Subcutaneous abdominal adipose tissue (tissue), 5 donors: Measurements from ENCODE around the gene PTPN11.

Experiments used
- H3K27ac ChIP-seq: one replicate; pipeline ENCODE4 v1.7.0; 2013; ENCODE audit warnings: low read depth, mild to moderate bottlenecking, inconsistent platforms, low read length, moderate library complexity
- H3K27me3 ChIP-seq, 5 donors: one replicate each; pipeline ENCODE4 v1.7.0; 2013; ENCODE audit warnings: low read length in 5 of 5, inconsistent platforms in 1 of 5; ENCODE audit not compliant: control insufficient read depth in 5 of 5, insufficient read depth in 4 of 5
- H3K36me3 ChIP-seq, 5 donors: one replicate each; pipeline ENCODE4 v1.7.0; 2013; ENCODE audit warnings: low read length in 5 of 5; ENCODE audit not compliant: control insufficient read depth in 5 of 5, insufficient read depth in 5 of 5
- H3K4me1 ChIP-seq, 5 donors: one replicate each; pipeline ENCODE4 v1.7.0; 2013; ENCODE audit warnings: low read length in 5 of 5, mild to moderate bottlenecking in 3 of 5, moderate library complexity in 1 of 5; ENCODE audit not compliant: control insufficient read depth in 5 of 5, insufficient read depth in 5 of 5
- H3K4me3 ChIP-seq, 5 donors: one replicate each; pipeline ENCODE4 v1.7.0; 2013; ENCODE audit warnings: low read length in 5 of 5, low read depth in 1 of 5
- H3K9ac ChIP-seq, 5 donors: one replicate each; pipeline ENCODE4 v1.7.0; 2013; ENCODE audit warnings: low read length in 5 of 5, mild to moderate bottlenecking in 4 of 5, moderate library complexity in 3 of 5
- H3K9me3 ChIP-seq, 5 donors: one replicate each; pipeline ENCODE4 v1.7.0; 2013; ENCODE audit warnings: low read length in 5 of 5; ENCODE audit not compliant: control insufficient read depth in 5 of 5
- donor health status: healthy.
- donor health status: healthy.
- donor health status: healthy.
- donor health status: healthy.
- donor health status: healthy.

Gene PTPN11

GRCh38 chr12:112418608-112419296 is at the start of gene PTPN11:
PTPN11 (plus strand) TSS chr12:112418947; CDS start chr12:112419112, 165 bp downstream.
- Histone ChIP-seq H3K36me3 (no peaks in the 10 kb centered on the region), H3K4me1 (peaks cover 0 to 40% (median 33%) of the 10 kb centered on the region in 5 donors), H3K27me3 (no peaks in the 10 kb centered on the region), H3K4me3 (peak within 1 kb of the TSS; percentile 78 to 95 (median 95)), H3K9me3 (no peaks in the 10 kb centered on the region), H3K9ac (peak within 1 kb of the TSS; percentile 65 to 100 (median 85)), H3K27ac (peak within 1 kb of the TSS; percentile 95)

GRCh38 chr12:112370199-112370598 is 48.5 kb upstream of the PTPN11 start:
- H3K27ac ChIP-seq: no peak overlapping the region
- H3K27me3 ChIP-seq: no peaks in the 10 kb centered on the region
- H3K36me3 ChIP-seq: no peaks in the 10 kb centered on the region
- H3K4me1 ChIP-seq: peaks cover 0 to 13% (median 4%) of the 10 kb centered on the region in 5 donors
- no peak overlapping the region for H3K9ac ChIP-seq
- H3K9me3 ChIP-seq: no peaks in the 10 kb centered on the region
- no peak overlapping the region for H3K4me3 ChIP-seq

GRCh38 chr12:112370868-112371510 is 47.8 kb upstream of the PTPN11 start:
- no peak overlapping the region for H3K27ac ChIP-seq
- H3K9me3 ChIP-seq: no peaks in the 10 kb centered on the region
- H3K27me3 ChIP-seq: no peaks in the 10 kb centered on the region
- no peak overlapping the region for H3K4me3 ChIP-seq
- no peak overlapping the region for H3K9ac ChIP-seq
- peaks cover 0 to 13% (median 4%) of the 10 kb centered on the region in 5 donors for H3K4me1 ChIP-seq
- no peaks in the 10 kb centered on the region for H3K36me3 ChIP-seq

- H3K4me1 ChIP-seq: peaks cover 0 to 13% (median 4%) of the 10 kb centered on the region in 5 donors
Measured at GRCh38 chr12:112374166-112374740, 44.5 kb upstream of the PTPN11 start.

GRCh38 chr12:112375105-112375504 is 43.6 kb upstream of the PTPN11 start:
- H3K27me3 ChIP-seq: no peaks in the 10 kb centered on the region
- no peaks in the 10 kb centered on the region for H3K36me3 ChIP-seq
- H3K4me1 ChIP-seq: peaks cover 0 to 8% (median under 1%) of the 10 kb centered on the region in 5 donors
- no peak overlapping the region for H3K27ac ChIP-seq
- H3K9ac ChIP-seq: no peak overlapping the region
- no peak overlapping the region for H3K4me3 ChIP-seq
- no peaks in the 10 kb centered on the region for H3K9me3 ChIP-seq

More at GRCh38 chr12:112374166-112374740, 44.5 kb upstream of the PTPN11 start:
- Histone ChIP-seq H3K36me3 (no peaks in the 10 kb centered on the region), H3K9ac (peak overlapping the region in 1 of 5 donors; percentile 56), H3K9me3 (no peaks in the 10 kb centered on the region), H3K27ac (no peak overlapping the region), H3K27me3 (no peaks in the 10 kb centered on the region), H3K4me3 (no peak overlapping the region)

GRCh38 chr12:112380663-112381405 is 37.9 kb upstream of the PTPN11 start:
- Histone ChIP-seq H3K9me3 (no peaks in the 10 kb centered on the region), H3K27me3 (no peaks in the 10 kb centered on the region), H3K4me3 (peak overlapping the region; percentile 72 to 84 (median 79)), H3K4me1 (peaks cover 7 to 20% (median 17%) of the 10 kb centered on the region in 5 donors), H3K9ac (peak overlapping the region; percentile 71 to 93 (median 73)), H3K36me3 (no peaks in the 10 kb centered on the region), H3K27ac (peak overlapping the region; percentile 60)

- Histone ChIP-seq H3K36me3 (no peaks in the 10 kb centered on the region), H3K9ac (peak overlapping the region; percentile 71 to 93 (median 73)), H3K9me3 (no peaks in the 10 kb centered on the region), H3K4me1 (peaks cover 7 to 20% (median 17%) of the 10 kb centered on the region in 5 donors), H3K27me3 (no peaks in the 10 kb centered on the region), H3K27ac (peak overlapping the region; percentile 60), H3K4me3 (peak overlapping the region; percentile 72 to 84 (median 79))
Measured at GRCh38 chr12:112381406-112381882, 37.3 kb upstream of the PTPN11 start.

- Histone ChIP-seq H3K4me1 (peaks cover 7 to 20% (median 17%) of the 10 kb centered on the region in 5 donors), H3K27ac (peak within 1 kb of the TSS; percentile 60), H3K4me3 (peak within 1 kb of the TSS; percentile 72 to 84 (median 79)), H3K36me3 (no peaks in the 10 kb centered on the region), H3K27me3 (no peaks in the 10 kb centered on the region), H3K9ac (peak within 1 kb of the TSS; percentile 73 to 93 (median 86)), H3K9me3 (no peaks in the 10 kb centered on the region)
Measured at GRCh38 chr12:112381883-112382796, 36.6 kb upstream of the PTPN11 start, which contains the start of gene HECTD4. HECTD4 (minus strand) TSS chr12:112382431; CDS start chr12:112382128, 303 bp downstream.

- H3K27ac ChIP-seq: no peak overlapping the region
- H3K27me3 ChIP-seq: no peaks in the 10 kb centered on the region
- H3K9me3 ChIP-seq: no peaks in the 10 kb centered on the region
- peak overlapping the region; percentile 66 to 84 (median 79) for H3K4me3 ChIP-seq
- H3K36me3 ChIP-seq: no peaks in the 10 kb centered on the region
- peak overlapping the region; percentile 56 to 88 (median 85) for H3K9ac ChIP-seq
- peaks cover 7 to 20% (median 17%) of the 10 kb centered on the region in 5 donors for H3K4me1 ChIP-seq
Measured at GRCh38 chr12:112382866-112383265, 35.9 kb upstream of the PTPN11 start.
